Measurements from ENCODE around the gene ACKR4.

ACKR4 gene

DNA sequence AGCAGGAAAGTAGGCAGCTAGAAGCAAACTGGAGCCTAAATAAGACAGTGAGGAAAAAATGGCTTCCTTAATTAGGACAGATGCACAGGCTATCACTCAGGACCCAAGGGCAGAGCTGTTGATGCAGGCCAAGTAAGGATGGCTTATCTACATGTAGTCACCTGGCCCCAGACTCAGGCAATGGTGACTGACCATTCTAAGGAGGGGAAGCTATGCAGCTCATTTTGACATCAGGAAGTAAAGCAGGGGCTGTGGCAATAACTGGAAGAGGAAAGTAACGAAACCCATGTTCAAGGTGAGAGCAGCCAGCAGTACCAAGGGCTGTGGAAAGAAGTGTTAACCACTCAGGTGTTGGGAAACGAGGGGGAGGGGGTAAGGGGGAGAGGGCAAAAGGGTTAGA is 46.3 kb downstream of the ACKR4 start:
- no peak for DNase-seq

DNA sequence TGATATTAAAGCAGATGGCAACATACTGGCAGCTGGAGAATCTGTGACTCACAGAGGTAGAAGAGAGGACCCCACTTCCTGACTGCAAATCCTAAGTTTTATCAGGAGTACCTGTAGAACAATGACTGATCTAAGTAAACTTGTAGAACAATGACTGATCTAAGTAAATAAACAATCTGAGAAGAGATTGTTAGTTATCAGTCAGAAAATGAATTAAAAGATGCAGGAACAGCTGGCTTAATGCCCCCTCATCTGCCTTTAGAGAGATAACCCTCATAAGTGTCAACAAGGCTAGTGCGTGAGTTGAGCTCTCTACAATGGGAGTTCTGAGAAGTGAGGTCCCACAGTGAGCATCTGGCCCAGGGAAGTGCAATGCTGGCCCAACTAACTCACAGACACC is 48.0 kb downstream of the ACKR4 start:
- no peak for DNase-seq

DNA sequence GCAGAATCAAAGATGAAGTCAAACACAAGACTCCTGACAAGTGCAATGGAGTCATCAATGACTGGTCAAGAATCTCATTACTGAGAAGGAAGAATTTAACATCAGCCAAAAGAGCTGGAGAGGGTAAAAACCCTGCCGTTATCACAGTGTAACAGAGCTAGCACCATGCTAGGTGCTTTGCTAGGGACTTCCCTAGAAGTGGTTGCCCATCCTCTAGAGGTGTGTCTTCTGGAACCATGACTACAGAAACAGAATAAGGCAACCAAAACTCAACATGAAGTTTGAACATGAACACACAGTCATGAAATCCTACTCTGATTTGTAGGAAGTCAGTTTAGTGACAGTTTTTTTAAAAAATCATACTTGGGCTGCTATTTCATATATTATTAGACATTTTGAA is 53.1 kb downstream of the ACKR4 start:
- DNase-seq = no peak
